A549 (cell line): ENCODE results near the gene UGT1A10. TPM values are rescaled to one million over a fixed set of nuclear protein-coding genes. Genes with fewer than 3 reads are reported as not detected.
A peak's percentile ranks its signal among the peaks of the same experiment; 100 is the strongest.
"Not testable (repeated sequence)": the region's sequence is repeated elsewhere in the genome, so short reads cannot be mapped to it uniquely, and the experiment has no call there.

Experiments used
- ATAC-seq, 2 experiments: fragments of 200-7000 bp in 1 of 2; fragments of >200 bp in 1 of 2; cut with Nextera tagmentation in 1 of 2; cut with Tn5 transposase in 1 of 2; 3 replicates each; pipeline versions ENCODE4 v1.8.0 to v1.9.1; 2018 to 2020; ENCODE audit warnings: mild to moderate bottlenecking in 1 of 2, moderate library complexity in 1 of 2
- CTCF ChIA-PET: fragments of 300-600 bp; sonication (Branson Sonifier 250); formaldehyde crosslinking; extraction: SDS; loops from one replicate; lab custom pipeline; 2021; ENCODE audit warnings: antibody characterized with exemption, inconsistent platforms; lab: Yijun Ruan, JAX
- POLR2A ChIA-PET: fragments of 350-600 bp; formaldehyde crosslinking; extraction: SDS; loops from one replicate; lab custom pipeline; 2021; ENCODE audit warnings: antibody characterized with exemption, inconsistent platforms; lab: Yijun Ruan, JAX
- DNase-seq, 2 experiments: peaks; one replicate each; pipeline versions ENCODE4 v3.0.0 to v3.0.0-alpha.2; 2011 to 2016; ENCODE audit warnings: low read depth in 1 of 2, low spot score in 1 of 2
- FAIRE-seq: peaks from 2 replicates; lab custom pipeline; 2011; peaks lifted over from hg19 to GRCh38; lab: Jason Lieb, UNC
- H3K27ac ChIP-seq, 2 experiments: fragments of >200 bp; sonication (Bioruptor Twin); formaldehyde crosslinking; 3 replicates each; pipeline ENCODE4 v1.5.1; 2016 to 2017
- H3K4me1 ChIP-seq: fragments of >200 bp; sonication (Bioruptor Twin); formaldehyde crosslinking; 3 replicates; pipeline ENCODE4 v1.6.1; 2016
- H3K4me2 ChIP-seq: fragments of >200 bp; sonication (Bioruptor Twin); formaldehyde crosslinking; 3 replicates; pipeline ENCODE4 v1.6.1; 2016
- H3K4me3 ChIP-seq: fragments of >200 bp; sonication (Bioruptor Twin); formaldehyde crosslinking; 3 replicates; pipeline ENCODE4 v1.5.1; 2016
- H3K9me3 ChIP-seq: fragments of >200 bp; sonication (Bioruptor Twin); formaldehyde crosslinking; 3 replicates; pipeline ENCODE4 v1.6.1; 2016
- BHLHE40 ChIP-seq: IDR thresholded peaks from 2 replicates; pipeline ENCODE4 v1.6.1; 2012; ENCODE audit warnings: low read depth, low read length, inconsistent platforms
- CBX2 ChIP-seq: fragments of 200-600 bp; sonication (generic); IDR thresholded peaks from 2 replicates; pipeline ENCODE4 v1.6.1; 2016; ENCODE audit warnings: low read depth, mild to moderate bottlenecking, borderline replicate concordance
- CBX8 ChIP-seq: fragments of 200-600 bp; sonication (generic); IDR thresholded peaks from 2 replicates; pipeline ENCODE4 v1.6.1; 2016
- CEBPB ChIP-seq, 2 experiments: fragments of >200 bp in 1 of 2; sonication (Bioruptor Twin) in 1 of 2; formaldehyde crosslinking in 1 of 2; IDR thresholded peaks; 2 replicates each; pipeline ENCODE4 v1.6.1; 2012 to 2016
- CHD4 ChIP-seq: fragments of 200-600 bp; sonication (generic); IDR thresholded peaks from 2 replicates; pipeline ENCODE4 v1.6.1; 2016; ENCODE audit warnings: antibody characterized with exemption, mild to moderate bottlenecking, borderline replicate concordance
- EP300 ChIP-seq, 2 experiments: fragments of >200 bp; sonication (Bioruptor Twin); formaldehyde crosslinking; IDR thresholded peaks; 2 replicates in 1 of 2; 3 replicates in 1 of 2; pipeline ENCODE4 v1.6.1; 2016 to 2017
- FOSB ChIP-seq: fragments of 250-450 bp; sonication (Bioruptor Pico); IDR thresholded peaks from 2 replicates; pipeline ENCODE4 v1.5.0; 2020; ENCODE audit warnings: mild to moderate bottlenecking, moderate library complexity
- FOSL2 ChIP-seq, 2 experiments: fragments of 450-650 bp in 1 of 2; fragments of >200 bp in 1 of 2; sonication (Bioruptor Twin) in 1 of 2; formaldehyde crosslinking; IDR thresholded peaks; 2 replicates each; pipeline versions ENCODE4 v1.5.0 to v1.6.1; 2016 to 2020; ENCODE audit warnings: mild to moderate bottlenecking in 1 of 2, moderate library complexity in 1 of 2
- GATA3 ChIP-seq: IDR thresholded peaks from 2 replicates; pipeline ENCODE4 v1.6.1; 2012; ENCODE audit warnings: borderline replicate concordance
- HEYL ChIP-seq: fragments of 250-450 bp; sonication (Bioruptor Pico); IDR thresholded peaks from 2 replicates; pipeline ENCODE4 v1.8.0; 2021; ENCODE audit warnings: mild to moderate bottlenecking, moderate library complexity
- HOXA7 ChIP-seq: fragments of 250-450 bp; sonication (Bioruptor Pico); IDR thresholded peaks from 2 replicates; pipeline ENCODE4 v1.5.0; 2020; ENCODE audit warnings: mild to moderate bottlenecking, moderate library complexity
- HOXB5 ChIP-seq: fragments of 250-450 bp; sonication (Bioruptor Pico); IDR thresholded peaks from 2 replicates; pipeline ENCODE4 v1.5.0; 2020; ENCODE audit warnings: mild to moderate bottlenecking, moderate library complexity
- JUN ChIP-seq, 2 experiments: fragments of >200 bp; sonication (Bioruptor Twin); formaldehyde crosslinking; IDR thresholded peaks; 2 replicates in 1 of 2; 3 replicates in 1 of 2; pipeline ENCODE4 v1.6.1; 2016 to 2017
- JUNB ChIP-seq: fragments of >200 bp; sonication (Bioruptor Twin); formaldehyde crosslinking; IDR thresholded peaks from 2 replicates; pipeline ENCODE4 v1.6.1; 2016
- MAFK ChIP-seq: fragments of 450-650 bp; IDR thresholded peaks from 2 replicates; pipeline ENCODE4 v1.6.1; 2014; ENCODE audit not compliant: partially characterized antibody
- MAZ ChIP-seq: fragments of 150-350 bp; IDR thresholded peaks from 2 replicates; pipeline ENCODE4 v1.6.1; 2014; ENCODE audit warnings: antibody characterized with exemption, low read depth, low read length, borderline replicate concordance
- NFE2L2 ChIP-seq: fragments of 150-350 bp; conservative IDR thresholded peaks from 2 replicates; pipeline ENCODE4 v1.6.1; 2014; ENCODE audit warnings: low read length
- POLR2A ChIP-seq: IDR thresholded peaks from 2 replicates; pipeline ENCODE4 v1.6.1; 2012; ENCODE audit warnings: mild to moderate bottlenecking, low read length
- POLR2AphosphoS2 ChIP-seq: conservative IDR thresholded peaks from 2 replicates; pipeline ENCODE4 v1.6.1; 2012; ENCODE audit warnings: low read length, improper control_type of control experiment, inconsistent platforms
- RCOR1 ChIP-seq: fragments of 150-350 bp; IDR thresholded peaks from 2 replicates; pipeline ENCODE4 v1.6.1; 2014; ENCODE audit warnings: antibody characterized with exemption, low read length, low read depth
- TP53 ChIP-seq: fragments of 250-450 bp; sonication (Bioruptor Pico); IDR thresholded peaks from 2 replicates; pipeline ENCODE4 v1.5.0; 2021; ENCODE audit warnings: mild to moderate bottlenecking, moderate library complexity
- ZC3H11A ChIP-seq: fragments of 450-650 bp; IDR thresholded peaks from 2 replicates; pipeline ENCODE4 v1.6.1; 2014; ENCODE audit warnings: antibody characterized with exemption, mild to moderate bottlenecking
- ZFP36 ChIP-seq: fragments of 450-650 bp; IDR thresholded peaks from 2 replicates; pipeline ENCODE4 v1.6.1; 2014; ENCODE audit warnings: borderline replicate concordance; ENCODE audit not compliant: partially characterized antibody
- ZNF302 ChIP-seq: fragments of 250-450 bp; sonication (Bioruptor Pico); IDR thresholded peaks from 2 replicates; pipeline ENCODE4 v1.9.0; 2021; ENCODE audit warnings: inconsistent platforms, mild to moderate bottlenecking, moderate library complexity
- ZSCAN20 ChIP-seq: fragments of 250-450 bp; sonication (Bioruptor Pico); IDR thresholded peaks from 2 replicates; pipeline ENCODE4 v1.8.0; 2022; ENCODE audit warnings: mild to moderate bottlenecking, moderate library complexity
- WGBS: methylation state at CpG from one replicate; pipeline ENCODE4 v1.1.6; 2017; ENCODE audit errors: missing lambda C conversion rate; 5-methylcytosine and 5-hydroxymethylcytosine counted together
- polyA plus RNA-seq, 4 experiments: library from polyadenylated mRNA; depleted of rRNA in 3 of 4; stranded (reverse); fragments of >200 nt; fragmentation: RNase III in 1 of 4; extraction: RNeasy Plus Mini Kit Qiagen cat#74134 plus additional on column Dnase treatment in 1 of 4; gene quantifications; 2 replicates in 3 of 4; 3 replicates in 1 of 4; pipeline ENCODE4 v1.2.3, GENCODE V29; 2011 to 2017
- TF ChIP-seq, protein P1 (sequence below): fragments of 250-450 bp; sonication (Bioruptor Pico); IDR thresholded peaks from 2 replicates; pipeline ENCODE4 v1.5.0; 2020; ENCODE audit warnings: low read depth, mild to moderate bottlenecking, moderate library complexity
- TF ChIP-seq, protein P2 (sequence below): IDR thresholded peaks from 2 replicates; pipeline ENCODE4 v1.6.1; 2012
- TF ChIP-seq, protein P3 (sequence below): IDR thresholded peaks from 2 replicates; pipeline ENCODE4 v1.6.1; 2012
- TF ChIP-seq, protein P4 (sequence below): fragments of >200 bp; sonication (Bioruptor Twin); formaldehyde crosslinking; IDR thresholded peaks from 3 replicates; pipeline ENCODE4 v1.5.1; 2016

The UGT1A10 gene
- polyA plus RNA-seq, 2 of the 4 experiments (the other 2 are of a cell fraction): 0.10 TPM; not detected in 1

DNA sequence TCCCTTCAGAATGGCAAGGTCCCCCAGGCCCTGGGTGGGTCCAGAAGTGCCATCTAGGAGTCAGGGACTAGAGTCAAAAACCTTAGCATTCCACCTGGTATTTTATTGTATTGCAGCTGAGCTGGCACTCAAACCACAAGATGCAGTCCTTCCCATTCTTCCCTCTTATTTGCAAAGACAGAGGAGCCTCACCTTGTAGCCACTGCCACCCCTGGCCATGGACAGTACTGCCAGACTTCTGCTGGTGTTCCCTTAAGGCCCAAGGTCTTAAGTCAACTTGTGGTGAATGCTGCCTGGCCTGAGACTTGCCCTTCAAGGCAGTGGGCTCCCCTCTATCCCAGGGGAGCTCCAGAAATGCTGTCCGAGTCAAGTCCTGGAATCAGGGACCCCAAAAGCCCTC lies 6.9 kb downstream of the UGT1A10 start:
- FAIRE-seq (no peak), DNase-seq (peak in 1 of 2 experiments; percentile 64), ATAC-seq (peak in 1 of 2 experiments; percentile 87; a peak in 3 of 6 replicates)
- Histone ChIP-seq H3K27ac (peak overlapping the region in 1 of 2 experiments; percentile 60; a peak in 3 of 6 replicates), H3K4me3 (no peak overlapping the region), H3K4me1 (no peaks in the 10 kb centered on the region), H3K4me2 (no peak overlapping the region), H3K9me3 (peaks cover 50% of the 10 kb centered on the region)
- ChIA-PET CTCF (interaction anchor here (1.1 kb wide), 1 partner anchor 48 kb away, joined by 4 read pairs; no protein-coding TSS in a partner anchor), POLR2A (no interaction called here)
- 67% methylated on average over 1 of the region's 1 CpG for WGBS
- no peak for TF ChIP-seq MAZ
- no peak for TF ChIP-seq HOXA7
- no peak for TF ChIP-seq CBX2
- TF ChIP-seq HEYL (CRISPR knock-in tag): no peak
- TF ChIP-seq CHD4: no peak
- no peak for TF ChIP-seq FOSB (CRISPR knock-in tag)
- no peak for TF ChIP-seq ZC3H11A
- no peak for TF ChIP-seq POLR2AphosphoS2
- TF ChIP-seq CEBPB (IDR thresholded peaks at IDR 0.05): no peak
- no peak for TF ChIP-seq TP53
- no peak for TF ChIP-seq EP300 (IDR thresholded peaks at IDR 0.05)
- no peak for TF ChIP-seq BHLHE40
- no peak for TF ChIP-seq JUNB
- no peak for TF ChIP-seq POLR2A
- TF ChIP-seq ZFP36: no peak
- no peak for TF ChIP-seq ZNF302
- TF ChIP-seq, protein P1, sequence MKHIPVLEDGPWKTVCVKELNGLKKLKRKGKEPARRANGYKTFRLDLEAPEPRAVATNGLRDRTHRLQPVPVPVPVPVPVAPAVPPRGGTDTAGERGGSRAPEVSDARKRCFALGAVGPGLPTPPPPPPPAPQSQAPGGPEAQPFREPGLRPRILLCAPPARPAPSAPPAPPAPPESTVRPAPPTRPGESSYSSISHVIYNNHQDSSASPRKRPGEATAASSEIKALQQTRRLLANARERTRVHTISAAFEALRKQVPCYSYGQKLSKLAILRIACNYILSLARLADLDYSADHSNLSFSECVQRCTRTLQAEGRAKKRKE: no peak
- no peak for TF ChIP-seq NFE2L2
- TF ChIP-seq, protein P2, sequence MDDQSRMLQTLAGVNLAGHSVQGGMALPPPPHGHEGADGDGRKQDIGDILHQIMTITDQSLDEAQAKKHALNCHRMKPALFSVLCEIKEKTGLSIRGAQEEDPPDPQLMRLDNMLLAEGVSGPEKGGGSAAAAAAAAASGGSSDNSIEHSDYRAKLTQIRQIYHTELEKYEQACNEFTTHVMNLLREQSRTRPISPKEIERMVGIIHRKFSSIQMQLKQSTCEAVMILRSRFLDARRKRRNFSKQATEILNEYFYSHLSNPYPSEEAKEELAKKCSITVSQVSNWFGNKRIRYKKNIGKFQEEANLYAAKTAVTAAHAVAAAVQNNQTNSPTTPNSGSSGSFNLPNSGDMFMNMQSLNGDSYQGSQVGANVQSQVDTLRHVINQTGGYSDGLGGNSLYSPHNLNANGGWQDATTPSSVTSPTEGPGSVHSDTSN: no peak

DNA sequence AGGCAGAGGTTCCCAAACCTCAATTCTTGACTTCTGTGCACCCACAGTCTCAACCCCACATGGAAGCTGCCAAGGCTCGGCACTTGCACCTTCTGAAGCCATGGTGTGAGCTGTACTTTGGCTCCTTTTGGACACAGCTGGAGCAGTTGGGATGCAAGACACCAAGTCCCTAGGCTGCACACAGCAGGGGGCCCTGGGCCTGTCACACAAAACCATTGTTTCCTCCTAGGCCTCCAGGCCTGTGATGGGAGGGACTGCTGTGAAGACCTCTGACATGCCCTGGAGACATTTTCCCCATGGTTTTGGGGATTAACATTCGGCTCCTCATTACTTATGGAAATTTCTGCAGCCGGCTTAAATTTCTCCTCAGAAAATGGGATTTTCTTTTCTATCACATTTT lies 9.8 kb downstream of the UGT1A10 start:
- DNase-seq: peak in 1 of 2 experiments; percentile 31
- FAIRE-seq: not testable (repeated sequence)
- peak; percentile 98 for TF ChIP-seq ZFP36

DNA sequence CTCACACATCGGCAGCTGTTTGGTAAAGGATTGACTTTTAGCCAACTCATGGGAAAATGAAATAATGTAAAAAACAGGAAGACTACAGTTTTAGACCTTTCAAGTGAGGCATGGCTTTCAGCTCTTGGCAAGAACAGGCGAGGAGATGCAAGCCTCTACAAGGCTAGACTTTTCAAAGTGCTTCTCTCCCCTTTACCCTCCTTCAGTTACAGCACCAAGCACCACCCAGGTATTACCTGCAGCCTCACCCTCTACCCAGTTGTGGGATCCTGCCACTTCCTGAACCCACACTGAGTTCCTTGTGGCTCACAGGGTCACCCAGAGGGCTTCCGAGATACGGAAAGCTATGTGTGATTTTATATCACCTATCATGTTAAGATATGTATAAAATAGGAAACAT lies 14.7 kb downstream of the UGT1A10 start:
- Histone ChIP-seq H3K9me3 (peaks cover 14% of the 10 kb centered on the region), H3K4me3 (no peak overlapping the region), H3K27ac (peak overlapping the region in 1 of 2 experiments; percentile 59; a peak in 2 of 6 replicates), H3K4me2 (no peak overlapping the region), H3K4me1 (no peaks in the 10 kb centered on the region)
- 89% methylated on average over 4 of the region's 4 CpGs for WGBS
- no peak for FAIRE-seq
- no peak for DNase-seq
- no peak for ATAC-seq
- no peak for TF ChIP-seq MAFK
- CTCF ChIA-PET: no interaction called here
- POLR2A ChIA-PET: no interaction called here

More for the DNA sequence above, 9.8 kb downstream of the UGT1A10 start:
- POLR2A ChIA-PET, H3K4me2 ChIP-seq, H3K4me1 ChIP-seq, H3K4me3 ChIP-seq, ATAC-seq, H3K27ac ChIP-seq, CTCF ChIA-PET: not testable (repeated sequence)
- 80% methylated on average over 3 of the region's 3 CpGs for WGBS
- peaks cover 50% of the 10 kb centered on the region for H3K9me3 ChIP-seq

DNA sequence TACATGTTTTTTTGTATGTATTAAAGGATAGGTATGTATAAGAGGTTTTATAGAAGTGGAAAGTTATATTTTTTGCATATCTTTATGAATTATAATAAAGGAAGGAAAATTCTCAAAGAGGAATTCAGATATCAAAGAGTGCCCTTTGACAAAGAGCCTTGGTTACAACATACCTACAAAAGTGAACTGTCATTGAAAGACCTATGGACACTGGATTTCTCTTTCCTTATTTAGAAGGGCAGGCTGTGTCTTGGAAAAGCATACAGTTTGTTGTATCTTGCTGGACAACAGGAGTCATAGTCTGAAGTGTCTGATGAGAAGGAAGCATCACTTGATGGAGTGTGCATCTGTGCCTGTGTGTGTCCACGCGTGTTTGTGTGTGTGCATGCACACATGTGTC lies 15.2 kb downstream of the UGT1A10 start:
- POLR2A ChIA-PET: no interaction called here
- H3K4me1 ChIP-seq: no peaks in the 10 kb centered on the region
- no peak for ATAC-seq
- H3K4me2 ChIP-seq: no peak overlapping the region
- H3K4me3 ChIP-seq: no peak overlapping the region
- 97% methylated on average over 2 of the region's 2 CpGs for WGBS
- no peak for FAIRE-seq
- CTCF ChIA-PET: no interaction called here
- 0 out of 6 replicates have a peak overlapping the region, but pooled peaks of 1 of the 2 experiments have one; percentile 31 for H3K27ac ChIP-seq
- peaks cover 9% of the 10 kb centered on the region for H3K9me3 ChIP-seq
- TF ChIP-seq HOXA7 (no peak), FOSL2 (IDR thresholded peaks at IDR 0.05) (no peak), FOSL2 (CRISPR knock-in tag; IDR thresholded peaks at IDR 0.05) (no peak), CBX8 (no peak), GATA3 (no peak), HOXB5 (CRISPR knock-in tag) (no peak), ZSCAN20 (no peak), CEBPB (IDR thresholded peaks at IDR 0.05) (no peak), JUN (IDR thresholded peaks at IDR 0.05) (no peak), RCOR1 (no peak), EP300 (IDR thresholded peaks at IDR 0.05) (no peak), MAZ (no peak)
- TF ChIP-seq, protein P3, sequence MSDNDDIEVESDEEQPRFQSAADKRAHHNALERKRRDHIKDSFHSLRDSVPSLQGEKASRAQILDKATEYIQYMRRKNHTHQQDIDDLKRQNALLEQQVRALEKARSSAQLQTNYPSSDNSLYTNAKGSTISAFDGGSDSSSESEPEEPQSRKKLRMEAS: no peak
- TF ChIP-seq, protein P4, sequence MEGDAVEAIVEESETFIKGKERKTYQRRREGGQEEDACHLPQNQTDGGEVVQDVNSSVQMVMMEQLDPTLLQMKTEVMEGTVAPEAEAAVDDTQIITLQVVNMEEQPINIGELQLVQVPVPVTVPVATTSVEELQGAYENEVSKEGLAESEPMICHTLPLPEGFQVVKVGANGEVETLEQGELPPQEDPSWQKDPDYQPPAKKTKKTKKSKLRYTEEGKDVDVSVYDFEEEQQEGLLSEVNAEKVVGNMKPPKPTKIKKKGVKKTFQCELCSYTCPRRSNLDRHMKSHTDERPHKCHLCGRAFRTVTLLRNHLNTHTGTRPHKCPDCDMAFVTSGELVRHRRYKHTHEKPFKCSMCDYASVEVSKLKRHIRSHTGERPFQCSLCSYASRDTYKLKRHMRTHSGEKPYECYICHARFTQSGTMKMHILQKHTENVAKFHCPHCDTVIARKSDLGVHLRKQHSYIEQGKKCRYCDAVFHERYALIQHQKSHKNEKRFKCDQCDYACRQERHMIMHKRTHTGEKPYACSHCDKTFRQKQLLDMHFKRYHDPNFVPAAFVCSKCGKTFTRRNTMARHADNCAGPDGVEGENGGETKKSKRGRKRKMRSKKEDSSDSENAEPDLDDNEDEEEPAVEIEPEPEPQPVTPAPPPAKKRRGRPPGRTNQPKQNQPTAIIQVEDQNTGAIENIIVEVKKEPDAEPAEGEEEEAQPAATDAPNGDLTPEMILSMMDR: no peak
- DNase-seq: no peak
